Measurements from ENCODE around the gene METTL6. TPM values are rescaled to one million over a fixed set of nuclear protein-coding genes. Genes with fewer than 3 reads are reported as not detected.

The METTL6 gene
- total and polyA plus RNA-seq, 10 of the 15 experiments (the other 5 are each of a cell fraction or from before 2014, with no cell fraction given), result 13.8 to 29.6 (median 20.8) TPM

DNA sequence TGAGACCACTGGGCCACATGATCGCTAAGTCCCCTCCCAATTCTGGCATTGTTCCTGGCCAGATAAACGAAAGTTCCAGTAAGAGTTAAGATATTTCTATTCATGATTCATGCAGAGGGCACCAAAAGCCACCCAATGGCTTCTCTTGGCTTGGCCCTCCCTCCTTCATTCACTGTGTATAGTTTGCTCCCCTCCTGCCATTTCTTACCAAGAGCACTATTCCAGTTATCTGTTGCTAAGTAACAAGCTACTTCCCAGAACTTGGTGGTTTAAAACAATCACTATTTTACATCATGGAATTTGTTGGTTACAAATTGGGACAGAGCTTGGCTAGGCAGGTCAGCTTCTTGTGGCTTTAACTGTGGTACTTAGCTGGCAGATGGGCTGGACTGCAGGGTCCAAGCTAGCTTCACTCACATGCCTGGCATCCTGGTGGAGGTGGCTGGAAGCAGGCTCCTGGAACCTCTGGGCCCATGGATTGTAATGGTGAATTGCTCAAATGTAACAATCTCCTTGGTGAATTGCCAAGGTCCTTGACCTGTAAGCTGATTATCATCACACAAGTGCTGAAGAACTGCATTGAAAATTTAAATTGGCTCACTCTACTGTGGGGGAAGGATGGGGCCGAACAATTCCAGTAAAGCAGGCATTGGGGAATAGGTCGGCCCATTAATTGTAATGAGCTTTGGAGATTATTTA, 16.6 kb upstream of the METTL6 start:
- CTCF ChIA-PET, result no interaction called here

More for the DNA sequence above, 16.6 kb upstream of the METTL6 start:
- Histone ChIP-seq H3K27ac (ENCODE audit: control insufficient read depth, insufficient read depth) (no peak overlapping the region), H3K4me3 (no peak overlapping the region), H3K9me3 (replicated peaks; ENCODE audit: control insufficient read depth, insufficient read depth, low read length) (no peaks in the 10 kb centered on the region), H3K27me3 (replicated peaks in 1 of 2; ENCODE audit: control insufficient read depth in 2 of 2, insufficient read depth in 2 of 2, low read length in 1 of 2) (no peaks in the 10 kb centered on the region), H3K79me2 (ENCODE audit: control insufficient read depth, insufficient read depth, low read length) (no peaks in the 10 kb centered on the region), H3K4me1 (ENCODE audit: control insufficient read depth, insufficient read depth, low read length) (no peaks in the 10 kb centered on the region), H3K36me3 (ENCODE audit: control insufficient read depth in 2 of 2, insufficient read depth in 2 of 2, low read length in 1 of 2) (peaks cover 7 to 19% of the 10 kb centered on the region in 2 experiments), H3K9ac (ENCODE audit: control insufficient read depth, insufficient read depth, low read length) (no peak overlapping the region), H2AFZ (ENCODE audit: control insufficient read depth, low read depth, low read length) (no peak overlapping the region), H4K20me1 (ENCODE audit: control insufficient read depth, insufficient read depth) (no peaks in the 10 kb centered on the region), H3K4me2 (ENCODE audit: control insufficient read depth, insufficient read depth) (no peak overlapping the region)
- no peak for DNase-seq (ENCODE audit: low read depth, low spot score)
- in situ Hi-C loops (cut with MboI) (no loop called here), intact Hi-C loops (cut with micrococcal nuclease; ENCODE audit: unreplicated experiment) (no loop called here)
- no peak for FAIRE-seq
- ChIA-PET POLR2A (interaction anchor here (0.7 kb wide), 1 partner anchor 19 kb away, joined by 3 read pairs; no protein-coding TSS in a partner anchor), RAD21 (ENCODE audit: unreplicated experiment) (no interaction called here), SMC1A (ENCODE audit: uncharacterized antibody, unreplicated experiment) (interaction anchor here (0.8 to 1.4 kb wide), 4 partner anchors 9 to 176 kb away, joined by 3 to 4 read pairs (median 3); no protein-coding TSS in a partner anchor)
- no TSS peak for BruUV-seq (replicated peaks)
- 97% methylated on average over 4 of the region's 4 CpGs for WGBS (ENCODE audit: insufficient coverage, insufficient replicate concordance, low lambda C conversion rate, missing lambda C conversion rate)
- no peak for ATAC-seq
- TF ChIP-seq MTA2 (IDR thresholded peaks at IDR 0.05; ENCODE audit: low read depth), result no peak
- TF ChIP-seq, protein P1, sequence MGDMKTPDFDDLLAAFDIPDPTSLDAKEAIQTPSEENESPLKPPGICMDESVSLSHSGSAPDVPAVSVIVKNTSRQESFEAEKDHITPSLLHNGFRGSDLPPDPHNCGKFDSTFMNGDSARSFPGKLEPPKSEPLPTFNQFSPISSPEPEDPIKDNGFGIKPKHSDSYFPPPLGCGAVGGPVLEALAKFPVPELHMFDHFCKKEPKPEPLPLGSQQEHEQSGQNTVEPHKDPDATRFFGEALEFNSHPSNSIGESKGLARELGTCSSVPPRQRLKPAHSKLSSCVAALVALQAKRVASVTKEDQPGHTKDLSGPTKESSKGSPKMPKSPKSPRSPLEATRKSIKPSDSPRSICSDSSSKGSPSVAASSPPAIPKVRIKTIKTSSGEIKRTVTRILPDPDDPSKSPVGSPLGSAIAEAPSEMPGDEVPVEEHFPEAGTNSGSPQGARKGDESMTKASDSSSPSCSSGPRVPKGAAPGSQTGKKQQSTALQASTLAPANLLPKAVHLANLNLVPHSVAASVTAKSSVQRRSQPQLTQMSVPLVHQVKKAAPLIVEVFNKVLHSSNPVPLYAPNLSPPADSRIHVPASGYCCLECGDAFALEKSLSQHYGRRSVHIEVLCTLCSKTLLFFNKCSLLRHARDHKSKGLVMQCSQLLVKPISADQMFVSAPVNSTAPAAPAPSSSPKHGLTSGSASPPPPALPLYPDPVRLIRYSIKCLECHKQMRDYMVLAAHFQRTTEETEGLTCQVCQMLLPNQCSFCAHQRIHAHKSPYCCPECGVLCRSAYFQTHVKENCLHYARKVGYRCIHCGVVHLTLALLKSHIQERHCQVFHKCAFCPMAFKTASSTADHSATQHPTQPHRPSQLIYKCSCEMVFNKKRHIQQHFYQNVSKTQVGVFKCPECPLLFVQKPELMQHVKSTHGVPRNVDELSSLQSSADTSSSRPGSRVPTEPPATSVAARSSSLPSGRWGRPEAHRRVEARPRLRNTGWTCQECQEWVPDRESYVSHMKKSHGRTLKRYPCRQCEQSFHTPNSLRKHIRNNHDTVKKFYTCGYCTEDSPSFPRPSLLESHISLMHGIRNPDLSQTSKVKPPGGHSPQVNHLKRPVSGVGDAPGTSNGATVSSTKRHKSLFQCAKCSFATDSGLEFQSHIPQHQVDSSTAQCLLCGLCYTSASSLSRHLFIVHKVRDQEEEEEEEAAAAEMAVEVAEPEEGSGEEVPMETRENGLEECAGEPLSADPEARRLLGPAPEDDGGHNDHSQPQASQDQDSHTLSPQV (IDR thresholded peaks at IDR 0.05), result no peak
- TF ChIP-seq SIX5 (IDR thresholded peaks at IDR 0.05; ENCODE audit: low read depth, low read length, severe bottlenecking), result no peak
- TF ChIP-seq RCOR1 (conservative IDR thresholded peaks at IDR 0.05; ENCODE audit: low read depth, low read length), result no peak
- TF ChIP-seq RUNX3 (IDR thresholded peaks at IDR 0.05; ENCODE audit: low read length), result no peak
- TF ChIP-seq, protein P2, sequence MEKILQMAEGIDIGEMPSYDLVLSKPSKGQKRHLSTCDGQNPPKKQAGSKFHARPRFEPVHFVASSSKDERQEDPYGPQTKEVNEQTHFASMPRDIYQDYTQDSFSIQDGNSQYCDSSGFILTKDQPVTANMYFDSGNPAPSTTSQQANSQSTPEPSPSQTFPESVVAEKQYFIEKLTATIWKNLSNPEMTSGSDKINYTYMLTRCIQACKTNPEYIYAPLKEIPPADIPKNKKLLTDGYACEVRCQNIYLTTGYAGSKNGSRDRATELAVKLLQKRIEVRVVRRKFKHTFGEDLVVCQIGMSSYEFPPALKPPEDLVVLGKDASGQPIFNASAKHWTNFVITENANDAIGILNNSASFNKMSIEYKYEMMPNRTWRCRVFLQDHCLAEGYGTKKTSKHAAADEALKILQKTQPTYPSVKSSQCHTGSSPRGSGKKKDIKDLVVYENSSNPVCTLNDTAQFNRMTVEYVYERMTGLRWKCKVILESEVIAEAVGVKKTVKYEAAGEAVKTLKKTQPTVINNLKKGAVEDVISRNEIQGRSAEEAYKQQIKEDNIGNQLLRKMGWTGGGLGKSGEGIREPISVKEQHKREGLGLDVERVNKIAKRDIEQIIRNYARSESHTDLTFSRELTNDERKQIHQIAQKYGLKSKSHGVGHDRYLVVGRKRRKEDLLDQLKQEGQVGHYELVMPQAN (conservative IDR thresholded peaks at IDR 0.05), result no peak
- no peak for TF ChIP-seq ETV6 (conservative IDR thresholded peaks at IDR 0.05 in 1 of 2, IDR thresholded peaks at IDR 0.05 in 1 of 2; ENCODE audit: borderline replicate concordance in 1 of 2, low read depth in 1 of 2)
- TF ChIP-seq HDAC6 (IDR thresholded peaks at IDR 0.05; ENCODE audit: unreplicated experiment), result no peak
- no peak for TF ChIP-seq GATAD2B (conservative IDR thresholded peaks at IDR 0.05; ENCODE audit: low read depth)
- TF ChIP-seq TCF3 (IDR thresholded peaks at IDR 0.05; ENCODE audit: borderline replicate concordance, insufficient read depth, low read depth, low read length), result no peak
